CD14-positive monocyte (primary cell): ENCODE measurements around the gene TMEM116. TPM values are rescaled to one million over a fixed set of nuclear protein-coding genes. Genes with fewer than 3 reads are reported as not detected.

Experiments used
- DNase-seq, 3 donors: peaks; one replicate each; pipeline ENCODE4 v3.0.0-alpha.2; 2011 to 2022
- H2AFZ ChIP-seq: 2 replicates; pipeline ENCODE4 v1.6.0; 2012; ENCODE audit warnings: mild to moderate bottlenecking, low read depth, low read length, inconsistent platforms; ENCODE audit not compliant: insufficient read depth, poor library complexity, severe bottlenecking
- H3K27ac ChIP-seq, 2 donors: 1 replicate in 1 of 2; 2 replicates in 1 of 2; pipeline ENCODE4 v1.5.1; 2012 to 2013; ENCODE audit warnings: low read length in 2 of 2, control low read depth in 1 of 2, inconsistent platforms in 1 of 2, low read depth in 1 of 2, mild to moderate bottlenecking in 1 of 2
- H3K27me3 ChIP-seq, 2 donors: one replicate each; pipeline versions ENCODE4 v1.6.0 to v1.6.1; 2011 to 2013; ENCODE audit warnings: low read length in 2 of 2; ENCODE audit not compliant: control insufficient read depth in 2 of 2, insufficient read depth in 2 of 2
- H3K36me3 ChIP-seq, 2 donors: replicated peaks in 1 of 2; 1 replicate in 1 of 2; 2 replicates in 1 of 2; pipeline versions ENCODE4 v1.5.1 to v1.6.1; 2012 to 2013; ENCODE audit warnings: low read length in 2 of 2, control low read depth in 1 of 2, inconsistent platforms in 1 of 2, mild to moderate bottlenecking in 1 of 2; ENCODE audit not compliant: insufficient read depth in 2 of 2, control insufficient read depth in 1 of 2
- H3K4me1 ChIP-seq, 2 donors: 1 replicate in 1 of 2; 2 replicates in 1 of 2; pipeline versions ENCODE4 v1.5.1 to v1.6.1; 2012 to 2013; ENCODE audit warnings: low read length in 2 of 2, control low read depth in 1 of 2, inconsistent platforms in 1 of 2, mild to moderate bottlenecking in 1 of 2, moderate library complexity in 1 of 2; ENCODE audit not compliant: insufficient read depth in 2 of 2, control insufficient read depth in 1 of 2
- H3K4me2 ChIP-seq: replicated peaks from 2 replicates; pipeline ENCODE3; 2012; ENCODE audit warnings: low read length, moderate library complexity, mild to moderate bottlenecking; ENCODE audit not compliant: poor library complexity, severe bottlenecking; ENCODE audit errors: extremely low read depth
- H3K4me3 ChIP-seq, 3 experiments: fragments of 200-600 bp in 1 of 3; sonication (generic) in 1 of 3; replicated peaks in 1 of 3; 1 replicate in 2 of 3; 2 replicates in 1 of 3; pipeline ENCODE4 v1.5.1; 2011 to 2013; ENCODE audit warnings: low read length in 3 of 3, mild to moderate bottlenecking in 3 of 3, control low read depth in 2 of 3, low read depth in 2 of 3, inconsistent platforms in 1 of 3, moderate library complexity in 1 of 3
- H3K79me2 ChIP-seq: 2 replicates; pipeline ENCODE4 v1.6.0; 2012; ENCODE audit warnings: mild to moderate bottlenecking, control low read depth, inconsistent platforms, low read length, moderate library complexity; ENCODE audit not compliant: insufficient read depth
- H3K9ac ChIP-seq: 2 replicates; pipeline ENCODE4 v1.6.0; 2017; ENCODE audit warnings: low read length, mild to moderate bottlenecking; ENCODE audit not compliant: insufficient read depth, poor library complexity, severe bottlenecking
- H3K9me3 ChIP-seq, 2 donors: replicated peaks in 1 of 2; 1 replicate in 1 of 2; 2 replicates in 1 of 2; pipeline versions ENCODE4 v1.5.1 to v1.6.1; 2012 to 2013; ENCODE audit warnings: low read length in 2 of 2, control low read depth in 1 of 2; ENCODE audit not compliant: control insufficient read depth in 1 of 2, insufficient read depth in 1 of 2
- H4K20me1 ChIP-seq: 2 replicates; pipeline ENCODE4 v1.6.0; 2012; ENCODE audit warnings: mild to moderate bottlenecking, low read length, control low read depth, moderate library complexity; ENCODE audit not compliant: insufficient read depth
- H3K27ac Mint-ChIP-seq, 7 donors: one replicate each; pipeline ENCODE4 v1.8.0; 2020; ENCODE audit warnings: mild to moderate bottlenecking in 7 of 7, mixed read lengths in 7 of 7, moderate library complexity in 6 of 7, inconsistent platforms in 2 of 7
- H3K27me3 Mint-ChIP-seq, 3 donors: one replicate each; pipeline ENCODE4 v1.8.0; 2021 to 2022; ENCODE audit warnings: low read depth in 3 of 3, mild to moderate bottlenecking in 3 of 3, mixed read lengths in 3 of 3, moderate library complexity in 3 of 3, inconsistent platforms in 1 of 3
- H3K36me3 Mint-ChIP-seq, 2 donors: one replicate each; pipeline ENCODE4 v1.8.0; 2020; ENCODE audit warnings: mixed read lengths in 2 of 2, inconsistent platforms in 1 of 2, mild to moderate bottlenecking in 1 of 2
- H3K4me1 Mint-ChIP-seq: one replicate; pipeline ENCODE4 v1.8.0; 2020; ENCODE audit warnings: mild to moderate bottlenecking, mixed read lengths
- H3K4me3 Mint-ChIP-seq, 2 donors: one replicate each; pipeline ENCODE4 v1.8.0; 2020; ENCODE audit warnings: mild to moderate bottlenecking in 2 of 2, mixed read lengths in 2 of 2, moderate library complexity in 1 of 2
- H3K9me3 Mint-ChIP-seq, 7 donors: one replicate each; pipeline ENCODE4 v1.8.0; 2020 to 2022; ENCODE audit warnings: mixed read lengths in 7 of 7, mild to moderate bottlenecking in 6 of 7, moderate library complexity in 6 of 7, inconsistent platforms in 2 of 7
- CTCF ChIP-seq: fragments of 200-600 bp; IDR thresholded peaks from one replicate; pipeline ENCODE4 v1.8.0; 2022; ENCODE audit warnings: antibody characterized with exemption, mild to moderate bottlenecking
- WGBS: methylation state at CpG from one replicate; pipeline ENCODE4 v1.1.5; 2013; ENCODE audit warnings: missing lambda C conversion rate; ENCODE audit not compliant: insufficient coverage; 5-methylcytosine and 5-hydroxymethylcytosine counted together
- intact Hi-C, 2 donors: fragments of 100-400 bp; cut with micrococcal nuclease; formaldehyde crosslinking; loops; one replicate each; pipeline versions ENCODE4 v1.15.0 to v1.15.1; 2023
- polyA plus RNA-seq, 3 donors: library from polyadenylated mRNA; depleted of rRNA in 1 of 3; unstranded in 2 of 3; stranded (reverse) in 1 of 3; fragments of 300-500 nt in 2 of 3; fragments of >200 nt in 1 of 3; fragmentation: Illumina TruSeq in 2 of 3; gene quantifications; 1 replicate in 2 of 3; 2 replicates in 1 of 3; pipeline ENCODE4 v1.2.3, GENCODE V29; 2012 to 2021

TMEM116 gene
- polyA plus RNA-seq, 3 donors, result 5.6 to 11.6 (median 8.3) TPM

- Histone ChIP-seq H3K4me1 (peaks cover 48 to 57% of the 10 kb centered on the region in 2 donors), H3K4me3 (no peak overlapping the region), H4K20me1 (peaks cover 73% of the 10 kb centered on the region), H3K36me3 (peaks cover 34 to 48% of the 10 kb centered on the region in 2 donors), H3K4me2 (peak overlapping the region; percentile 11), H3K79me2 (peaks cover 88% of the 10 kb centered on the region), H3K9ac (no peak overlapping the region), H3K27me3 (no peaks in the 10 kb centered on the region), H2AFZ (no peak overlapping the region), H3K9me3 (no peaks in the 10 kb centered on the region), H3K27ac (peak overlapping the region in 1 of 2 donors; percentile 92)
- H3K9me3 Mint-ChIP-seq, result peaks cover 0 to 2% (median 0%) of the 10 kb centered on the region in 7 donors
- no peak overlapping the region for H3K4me3 Mint-ChIP-seq
- peaks cover 59% of the 10 kb centered on the region for H3K4me1 Mint-ChIP-seq
- 88% methylated on average over 4 of the region's 6 CpGs for WGBS
- intact Hi-C loops, result loop anchor here (10.0 kb wide), 2 partner anchors 71 to 99 kb away; no protein-coding TSS in a partner anchor
- peaks cover 28 to 49% of the 10 kb centered on the region in 2 donors for H3K36me3 Mint-ChIP-seq
- no peak for DNase-seq
- no peaks in the 10 kb centered on the region for H3K27me3 Mint-ChIP-seq
- no peak for TF ChIP-seq CTCF
- peak overlapping the region in 6 of 7 donors; percentile 14 to 96 (median 92) for H3K27ac Mint-ChIP-seq
Observed at GRCh38 chr12:112015938-112016337, 3.0 kb upstream of the TMEM116 start.

- Histone ChIP-seq H3K9ac (peak overlapping the region; percentile 82), H2AFZ (peak overlapping the region; percentile 92), H3K36me3 (peaks cover 14 to 27% of the 10 kb centered on the region in 2 donors), H3K4me3 (peak overlapping the region; percentile 91 to 99 (median 94)), H3K9me3 (no peaks in the 10 kb centered on the region), H3K27ac (peak overlapping the region; percentile 85 to 92), H3K27me3 (no peaks in the 10 kb centered on the region), H4K20me1 (peaks cover 52% of the 10 kb centered on the region), H3K4me1 (peaks cover 49 to 60% of the 10 kb centered on the region in 2 donors), H3K4me2 (peak overlapping the region; percentile 89), H3K79me2 (peaks cover 78% of the 10 kb centered on the region)
- Mint-ChIP-seq H3K27ac (peak overlapping the region; percentile 86 to 96 (median 95)), H3K4me3 (peak overlapping the region; percentile 85 to 91), H3K4me1 (peaks cover 52% of the 10 kb centered on the region), H3K9me3 (peaks cover 0 to 2% (median 0%) of the 10 kb centered on the region in 7 donors), H3K27me3 (peaks cover 0 to under 1% (median 0%) of the 10 kb centered on the region in 3 donors), H3K36me3 (peaks cover 16 to 29% of the 10 kb centered on the region in 2 donors)
- peak; percentile 23 for TF ChIP-seq CTCF
- WGBS, result 0% methylated on average over 43 of the region's 54 CpGs
- intact Hi-C loops, result loop anchor here (5.0 to 10.0 kb wide), 3 partner anchors 69 to 172 kb away; partner anchors contain the start of gene MAPKAPK5 (in 1 of the 2)
- peak; percentile 35 to 53 (median 49) for DNase-seq
Observed at GRCh38 chr12:112013601-112014402, 837 bp upstream of the TMEM116 start.
